Measurements from ENCODE around the gene LPCAT3.

The LPCAT3 gene

GRCh38 chr12:6980740-6981139 is 37.5 kb downstream of the LPCAT3 start:
- H3K27me3 ChIP-seq (ENCODE audit: insufficient read depth, poor library complexity, severe bottlenecking) = no peaks in the 10 kb centered on the region
- DNase-seq (ENCODE audit: low read depth in 1 of 2, low spot score in 1 of 2) = no peak
- no peak overlapping the region for H3K27ac ChIP-seq (replicated peaks)
- TF ChIP-seq GABPA (IDR thresholded peaks at IDR 0.05; ENCODE audit: low read depth) (no peak), SPI1 (IDR thresholded peaks at IDR 0.05; ENCODE audit: borderline replicate concordance, low read depth) (no peak), POLR2AphosphoS5 (IDR thresholded peaks at IDR 0.05; ENCODE audit: low read depth) (no peak)
- TF ChIP-seq, protein P1, sequence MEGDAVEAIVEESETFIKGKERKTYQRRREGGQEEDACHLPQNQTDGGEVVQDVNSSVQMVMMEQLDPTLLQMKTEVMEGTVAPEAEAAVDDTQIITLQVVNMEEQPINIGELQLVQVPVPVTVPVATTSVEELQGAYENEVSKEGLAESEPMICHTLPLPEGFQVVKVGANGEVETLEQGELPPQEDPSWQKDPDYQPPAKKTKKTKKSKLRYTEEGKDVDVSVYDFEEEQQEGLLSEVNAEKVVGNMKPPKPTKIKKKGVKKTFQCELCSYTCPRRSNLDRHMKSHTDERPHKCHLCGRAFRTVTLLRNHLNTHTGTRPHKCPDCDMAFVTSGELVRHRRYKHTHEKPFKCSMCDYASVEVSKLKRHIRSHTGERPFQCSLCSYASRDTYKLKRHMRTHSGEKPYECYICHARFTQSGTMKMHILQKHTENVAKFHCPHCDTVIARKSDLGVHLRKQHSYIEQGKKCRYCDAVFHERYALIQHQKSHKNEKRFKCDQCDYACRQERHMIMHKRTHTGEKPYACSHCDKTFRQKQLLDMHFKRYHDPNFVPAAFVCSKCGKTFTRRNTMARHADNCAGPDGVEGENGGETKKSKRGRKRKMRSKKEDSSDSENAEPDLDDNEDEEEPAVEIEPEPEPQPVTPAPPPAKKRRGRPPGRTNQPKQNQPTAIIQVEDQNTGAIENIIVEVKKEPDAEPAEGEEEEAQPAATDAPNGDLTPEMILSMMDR (IDR thresholded peaks at IDR 0.05; ENCODE audit: insufficient read depth, low read length) = no peak
- H3K4me3 ChIP-seq (replicated peaks; ENCODE audit: insufficient read depth, low read length) = no peak overlapping the region

DNA sequence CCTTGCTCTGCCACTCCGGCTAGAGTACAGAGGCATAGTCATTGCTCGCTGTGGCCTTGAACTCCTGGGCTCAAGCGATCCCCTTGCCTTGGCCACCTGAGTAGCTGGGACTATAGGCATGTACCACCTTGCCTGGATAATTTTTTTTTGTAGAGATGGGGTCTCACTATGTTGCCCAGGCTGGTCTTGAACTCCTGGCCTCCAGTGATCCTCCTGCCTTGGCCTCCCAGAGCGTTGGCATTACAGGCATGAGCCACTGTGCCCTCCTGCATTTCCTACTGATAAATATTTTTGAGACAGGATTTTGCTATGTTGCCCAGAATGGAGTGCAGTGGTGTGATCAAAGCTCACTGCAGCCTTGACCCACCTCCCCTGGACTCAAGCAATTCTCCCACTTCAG is 38.2 kb downstream of the LPCAT3 start:
- no peaks in the 10 kb centered on the region for H3K27me3 ChIP-seq (ENCODE audit: insufficient read depth, poor library complexity, severe bottlenecking)
- TF ChIP-seq POLR2AphosphoS5 (IDR thresholded peaks at IDR 0.05; ENCODE audit: low read depth) (0 out of 2 replicates have a peak, but pooled peaks have one; percentile 10), GABPA (IDR thresholded peaks at IDR 0.05; ENCODE audit: low read depth) (no peak)
- TF ChIP-seq, protein P2, sequence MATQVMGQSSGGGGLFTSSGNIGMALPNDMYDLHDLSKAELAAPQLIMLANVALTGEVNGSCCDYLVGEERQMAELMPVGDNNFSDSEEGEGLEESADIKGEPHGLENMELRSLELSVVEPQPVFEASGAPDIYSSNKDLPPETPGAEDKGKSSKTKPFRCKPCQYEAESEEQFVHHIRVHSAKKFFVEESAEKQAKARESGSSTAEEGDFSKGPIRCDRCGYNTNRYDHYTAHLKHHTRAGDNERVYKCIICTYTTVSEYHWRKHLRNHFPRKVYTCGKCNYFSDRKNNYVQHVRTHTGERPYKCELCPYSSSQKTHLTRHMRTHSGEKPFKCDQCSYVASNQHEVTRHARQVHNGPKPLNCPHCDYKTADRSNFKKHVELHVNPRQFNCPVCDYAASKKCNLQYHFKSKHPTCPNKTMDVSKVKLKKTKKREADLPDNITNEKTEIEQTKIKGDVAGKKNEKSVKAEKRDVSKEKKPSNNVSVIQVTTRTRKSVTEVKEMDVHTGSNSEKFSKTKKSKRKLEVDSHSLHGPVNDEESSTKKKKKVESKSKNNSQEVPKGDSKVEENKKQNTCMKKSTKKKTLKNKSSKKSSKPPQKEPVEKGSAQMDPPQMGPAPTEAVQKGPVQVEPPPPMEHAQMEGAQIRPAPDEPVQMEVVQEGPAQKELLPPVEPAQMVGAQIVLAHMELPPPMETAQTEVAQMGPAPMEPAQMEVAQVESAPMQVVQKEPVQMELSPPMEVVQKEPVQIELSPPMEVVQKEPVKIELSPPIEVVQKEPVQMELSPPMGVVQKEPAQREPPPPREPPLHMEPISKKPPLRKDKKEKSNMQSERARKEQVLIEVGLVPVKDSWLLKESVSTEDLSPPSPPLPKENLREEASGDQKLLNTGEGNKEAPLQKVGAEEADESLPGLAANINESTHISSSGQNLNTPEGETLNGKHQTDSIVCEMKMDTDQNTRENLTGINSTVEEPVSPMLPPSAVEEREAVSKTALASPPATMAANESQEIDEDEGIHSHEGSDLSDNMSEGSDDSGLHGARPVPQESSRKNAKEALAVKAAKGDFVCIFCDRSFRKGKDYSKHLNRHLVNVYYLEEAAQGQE (IDR thresholded peaks at IDR 0.05; ENCODE audit: insufficient replicate concordance, low read depth) = no peak
- TF ChIP-seq, protein P1 (IDR thresholded peaks at IDR 0.05; ENCODE audit: insufficient read depth, low read length) = no peak
- DNase-seq (ENCODE audit: low read depth in 1 of 2, low spot score in 1 of 2) = no peak
- H3K27ac ChIP-seq (replicated peaks) = no peak overlapping the region
- no peak overlapping the region for H3K4me3 ChIP-seq (replicated peaks; ENCODE audit: insufficient read depth, low read length)

GRCh38 chr12:6979453-6979852 is 38.8 kb downstream of the LPCAT3 start:
- H3K27me3 ChIP-seq (ENCODE audit: insufficient read depth, poor library complexity, severe bottlenecking) = no peaks in the 10 kb centered on the region
- DNase-seq (ENCODE audit: low read depth in 1 of 2, low spot score in 1 of 2) = no peak
- no peak overlapping the region for H3K4me3 ChIP-seq (replicated peaks; ENCODE audit: insufficient read depth, low read length)
- no peak overlapping the region for H3K27ac ChIP-seq (replicated peaks)
- TF ChIP-seq SPI1 (IDR thresholded peaks at IDR 0.05; ENCODE audit: borderline replicate concordance, low read depth) (no peak), POLR2AphosphoS5 (IDR thresholded peaks at IDR 0.05; ENCODE audit: low read depth) (no peak), GABPA (IDR thresholded peaks at IDR 0.05; ENCODE audit: low read depth) (no peak)
- TF ChIP-seq, protein P2 (IDR thresholded peaks at IDR 0.05; ENCODE audit: insufficient replicate concordance, low read depth) = no peak
- TF ChIP-seq, protein P1 (IDR thresholded peaks at IDR 0.05; ENCODE audit: insufficient read depth, low read length) = no peak

DNA sequence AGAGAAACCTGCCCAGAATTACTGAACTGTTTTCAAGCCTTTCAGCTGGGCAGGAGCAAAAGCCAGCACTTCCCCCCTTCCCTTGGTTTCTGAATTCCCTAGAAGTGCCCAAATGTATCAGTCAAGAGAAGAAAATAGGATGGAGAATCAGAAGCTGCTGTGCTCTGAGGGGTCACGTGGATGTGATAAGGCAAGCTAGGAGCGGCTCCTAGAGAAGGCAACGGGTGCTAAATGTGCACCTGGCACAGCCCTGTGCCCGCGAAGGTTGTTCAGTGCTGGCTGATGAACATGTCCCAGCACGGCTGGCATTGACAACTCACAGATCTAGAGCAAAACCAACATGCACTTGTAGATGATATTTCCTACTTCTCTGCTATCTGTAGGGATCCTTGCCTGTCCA is 39.3 kb downstream of the LPCAT3 start:
- H3K4me3 ChIP-seq (replicated peaks; ENCODE audit: insufficient read depth, low read length) = no peak overlapping the region
- TF ChIP-seq SPI1 (IDR thresholded peaks at IDR 0.05; ENCODE audit: borderline replicate concordance, low read depth) (no peak), GABPA (IDR thresholded peaks at IDR 0.05; ENCODE audit: low read depth) (no peak), POLR2AphosphoS5 (IDR thresholded peaks at IDR 0.05; ENCODE audit: low read depth) (peak; percentile 25; the same call in 1 of the 2 replicates)
- TF ChIP-seq, protein P1 (IDR thresholded peaks at IDR 0.05; ENCODE audit: insufficient read depth, low read length) = no peak
- TF ChIP-seq, protein P2 (IDR thresholded peaks at IDR 0.05; ENCODE audit: insufficient replicate concordance, low read depth) = no peak
- no peak for DNase-seq (ENCODE audit: low read depth in 1 of 2, low spot score in 1 of 2)
- no peaks in the 10 kb centered on the region for H3K27me3 ChIP-seq (ENCODE audit: insufficient read depth, poor library complexity, severe bottlenecking)
- H3K27ac ChIP-seq (replicated peaks) = no peak overlapping the region

All from HL-60 (cell line).